ENCODE measurements around the gene GPC6. TPM values are rescaled to one million over a fixed set of nuclear protein-coding genes. Genes with fewer than 3 reads are reported as not detected.

The GPC6 gene
- total RNA-seq, 1 donor from 2014 or later = 18.7 TPM

DNA sequence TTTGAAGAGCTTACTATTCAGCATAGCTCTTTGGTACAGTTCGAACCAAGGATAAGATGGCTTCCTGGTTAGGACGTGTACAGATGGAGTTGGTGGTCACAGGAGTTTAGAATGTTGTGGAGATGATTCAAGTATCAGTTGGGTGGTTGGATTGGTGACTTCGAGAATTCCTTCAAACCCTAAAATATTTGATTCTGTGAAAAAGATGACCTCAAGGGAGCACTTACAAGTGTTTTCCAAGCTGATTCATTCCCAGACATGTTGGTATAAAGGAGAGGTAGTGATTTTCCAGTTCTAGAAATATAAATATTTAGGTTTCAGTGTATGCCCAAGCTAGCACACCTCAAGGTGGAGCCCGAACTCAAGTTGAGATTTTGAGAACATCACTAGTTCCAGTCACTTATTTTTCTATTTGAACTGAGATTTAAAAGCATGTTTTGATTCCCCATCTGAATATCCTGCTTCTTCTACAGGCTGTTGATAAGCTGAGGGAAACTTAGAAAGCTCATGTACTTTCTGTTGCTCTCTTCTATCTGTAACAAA is 946.8 kb downstream of the GPC6 start:
- TF ChIP-seq, protein P1, sequence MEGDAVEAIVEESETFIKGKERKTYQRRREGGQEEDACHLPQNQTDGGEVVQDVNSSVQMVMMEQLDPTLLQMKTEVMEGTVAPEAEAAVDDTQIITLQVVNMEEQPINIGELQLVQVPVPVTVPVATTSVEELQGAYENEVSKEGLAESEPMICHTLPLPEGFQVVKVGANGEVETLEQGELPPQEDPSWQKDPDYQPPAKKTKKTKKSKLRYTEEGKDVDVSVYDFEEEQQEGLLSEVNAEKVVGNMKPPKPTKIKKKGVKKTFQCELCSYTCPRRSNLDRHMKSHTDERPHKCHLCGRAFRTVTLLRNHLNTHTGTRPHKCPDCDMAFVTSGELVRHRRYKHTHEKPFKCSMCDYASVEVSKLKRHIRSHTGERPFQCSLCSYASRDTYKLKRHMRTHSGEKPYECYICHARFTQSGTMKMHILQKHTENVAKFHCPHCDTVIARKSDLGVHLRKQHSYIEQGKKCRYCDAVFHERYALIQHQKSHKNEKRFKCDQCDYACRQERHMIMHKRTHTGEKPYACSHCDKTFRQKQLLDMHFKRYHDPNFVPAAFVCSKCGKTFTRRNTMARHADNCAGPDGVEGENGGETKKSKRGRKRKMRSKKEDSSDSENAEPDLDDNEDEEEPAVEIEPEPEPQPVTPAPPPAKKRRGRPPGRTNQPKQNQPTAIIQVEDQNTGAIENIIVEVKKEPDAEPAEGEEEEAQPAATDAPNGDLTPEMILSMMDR (conservative IDR thresholded peaks at IDR 0.05; ENCODE audit: low read depth, low read length) = no peak
- DNase-seq (ENCODE audit: low read depth) = no peak

DNA sequence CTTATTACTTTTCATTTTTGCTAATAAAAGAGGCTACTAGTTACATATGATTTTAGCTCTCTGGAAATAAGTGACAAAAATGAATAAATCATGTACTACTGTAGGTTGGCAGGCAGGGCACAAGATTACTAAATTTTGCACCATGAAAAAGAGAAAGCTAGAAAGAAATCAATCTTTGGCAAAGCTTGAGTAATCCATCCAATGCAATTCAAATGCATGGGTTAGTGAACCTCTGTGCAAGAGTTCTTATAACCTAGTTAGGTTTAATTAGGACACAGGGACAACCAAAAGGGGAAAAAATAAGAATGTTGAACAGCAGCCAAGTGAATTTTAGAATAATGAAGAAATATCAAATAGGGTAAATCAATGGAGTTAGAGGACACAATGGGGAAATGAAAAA is 947.4 kb downstream of the GPC6 start:
- no peak for DNase-seq (ENCODE audit: low read depth)
- TF ChIP-seq, protein P1 (conservative IDR thresholded peaks at IDR 0.05; ENCODE audit: low read depth, low read length) = no peak

More for the DNA sequence above, 946.8 kb downstream of the GPC6 start:
- H3K4me3 ChIP-seq (ENCODE audit: low read depth, low read length) = no peak overlapping the region

DNA sequence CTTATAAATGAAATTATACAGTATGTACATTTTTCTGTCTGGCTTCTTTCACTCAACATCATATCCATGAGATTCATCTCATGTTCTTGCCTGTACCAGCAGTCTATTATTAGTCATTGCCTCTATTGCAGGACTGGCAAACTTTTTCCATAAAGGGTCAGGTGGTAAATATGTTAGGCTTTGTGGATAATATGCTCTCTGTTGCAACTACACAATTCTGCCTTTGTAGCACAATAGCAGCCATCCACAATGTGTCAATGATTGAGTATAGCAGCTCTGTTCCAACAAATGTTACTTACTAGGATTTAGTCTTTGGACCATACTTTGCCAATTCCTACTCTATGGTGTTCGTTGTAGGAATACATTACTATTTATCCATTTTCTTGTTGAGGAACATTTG is 948.5 kb downstream of the GPC6 start:
- DNase-seq (ENCODE audit: low read depth) = no peak
- TF ChIP-seq, protein P1 (conservative IDR thresholded peaks at IDR 0.05; ENCODE audit: low read depth, low read length) = no peak
- no peak overlapping the region for H3K4me3 ChIP-seq (ENCODE audit: low read depth, low read length)

More for the DNA sequence above, 947.4 kb downstream of the GPC6 start:
- H3K4me3 ChIP-seq (ENCODE audit: low read depth, low read length) = no peak overlapping the region

DNA sequence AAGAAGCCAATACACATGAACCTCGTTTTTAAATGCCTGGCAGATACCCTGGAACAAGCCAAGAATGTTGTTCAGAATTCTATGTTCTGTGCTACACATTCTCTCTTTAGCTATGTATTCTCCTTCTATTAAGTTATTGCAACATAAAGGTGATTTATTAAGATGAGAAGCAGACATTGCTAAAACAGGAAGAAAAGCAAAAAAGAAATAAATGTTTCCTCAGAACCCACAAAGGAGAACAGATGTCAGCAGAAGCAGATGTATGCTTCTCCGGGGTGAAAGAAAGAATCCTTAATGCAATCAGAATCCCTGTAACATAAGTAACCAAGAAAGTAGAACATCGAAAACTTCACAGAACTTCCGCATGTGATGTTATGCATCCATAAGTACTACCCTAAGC is 950.0 kb downstream of the GPC6 start:
- no peak overlapping the region for H3K4me3 ChIP-seq (ENCODE audit: low read depth, low read length)
- TF ChIP-seq, protein P1 (conservative IDR thresholded peaks at IDR 0.05; ENCODE audit: low read depth, low read length) = no peak
- no peak for DNase-seq (ENCODE audit: low read depth)

DNA sequence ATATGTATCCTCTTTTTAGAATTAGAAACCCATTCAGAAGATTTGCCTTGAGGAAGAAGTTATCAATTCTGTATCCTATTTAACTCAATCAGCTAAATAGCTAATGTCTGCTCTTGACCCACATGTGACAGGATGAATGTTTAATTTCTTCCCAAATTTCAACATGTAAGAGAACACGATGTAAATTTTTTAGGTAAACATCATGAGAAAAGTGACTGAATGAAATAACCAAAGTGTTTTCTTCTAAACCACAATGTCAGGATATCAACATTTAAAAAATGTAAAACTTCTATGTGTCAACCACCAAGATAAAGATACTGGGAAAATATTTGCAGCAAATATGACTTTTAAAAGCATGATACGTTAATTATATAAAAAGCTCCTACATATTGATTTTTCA is 950.4 kb downstream of the GPC6 start:
- DNase-seq (ENCODE audit: low read depth) = no peak
- TF ChIP-seq, protein P1 (conservative IDR thresholded peaks at IDR 0.05; ENCODE audit: low read depth, low read length) = no peak
- H3K4me3 ChIP-seq (ENCODE audit: low read depth, low read length) = no peak overlapping the region

DNA sequence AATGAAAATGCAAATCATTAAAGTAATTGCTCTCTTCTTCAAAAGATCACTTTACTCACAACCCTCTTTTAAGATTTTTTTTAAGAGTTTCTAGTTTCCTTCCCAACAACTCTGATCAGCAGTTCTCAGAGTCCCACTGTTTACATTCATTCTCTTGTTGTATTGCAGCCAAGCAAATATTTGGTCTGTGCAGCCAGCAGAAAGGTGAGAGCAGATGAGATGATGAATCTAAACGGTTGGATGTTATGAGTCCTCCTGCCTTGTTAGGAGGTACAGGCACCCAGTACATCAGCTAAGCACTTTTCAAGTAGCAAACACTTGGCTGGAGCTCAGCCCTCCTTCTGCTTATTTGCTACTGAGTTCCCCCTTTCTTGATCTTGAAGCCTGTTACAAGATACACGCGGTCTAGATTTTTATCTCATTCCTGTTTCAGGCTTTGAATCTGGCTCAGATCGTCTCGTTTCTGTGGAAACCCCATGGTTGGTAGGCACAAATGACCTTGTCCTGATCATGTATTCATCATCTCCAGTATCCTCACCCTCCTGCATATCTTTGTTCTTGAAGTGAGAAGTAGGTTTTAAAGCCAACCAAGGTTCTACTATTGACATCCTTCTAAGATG is 952.1 kb downstream of the GPC6 start:
- DNase-seq (ENCODE audit: low read depth) = no peak
- TF ChIP-seq, protein P1 (conservative IDR thresholded peaks at IDR 0.05; ENCODE audit: low read depth, low read length) = no peak
- no peak overlapping the region for H3K4me3 ChIP-seq (ENCODE audit: low read depth, low read length)

All from epithelial cell of proximal tubule (primary cell).